ENCODE results near the gene CDPF1. TPM values are rescaled to one million over a fixed set of nuclear protein-coding genes. Genes with fewer than 3 reads are reported as not detected.

The CDPF1 gene
- total RNA-seq, 3 donors from 2014 or later: 7.5 to 16.6 (median 13.3) TPM

DNA sequence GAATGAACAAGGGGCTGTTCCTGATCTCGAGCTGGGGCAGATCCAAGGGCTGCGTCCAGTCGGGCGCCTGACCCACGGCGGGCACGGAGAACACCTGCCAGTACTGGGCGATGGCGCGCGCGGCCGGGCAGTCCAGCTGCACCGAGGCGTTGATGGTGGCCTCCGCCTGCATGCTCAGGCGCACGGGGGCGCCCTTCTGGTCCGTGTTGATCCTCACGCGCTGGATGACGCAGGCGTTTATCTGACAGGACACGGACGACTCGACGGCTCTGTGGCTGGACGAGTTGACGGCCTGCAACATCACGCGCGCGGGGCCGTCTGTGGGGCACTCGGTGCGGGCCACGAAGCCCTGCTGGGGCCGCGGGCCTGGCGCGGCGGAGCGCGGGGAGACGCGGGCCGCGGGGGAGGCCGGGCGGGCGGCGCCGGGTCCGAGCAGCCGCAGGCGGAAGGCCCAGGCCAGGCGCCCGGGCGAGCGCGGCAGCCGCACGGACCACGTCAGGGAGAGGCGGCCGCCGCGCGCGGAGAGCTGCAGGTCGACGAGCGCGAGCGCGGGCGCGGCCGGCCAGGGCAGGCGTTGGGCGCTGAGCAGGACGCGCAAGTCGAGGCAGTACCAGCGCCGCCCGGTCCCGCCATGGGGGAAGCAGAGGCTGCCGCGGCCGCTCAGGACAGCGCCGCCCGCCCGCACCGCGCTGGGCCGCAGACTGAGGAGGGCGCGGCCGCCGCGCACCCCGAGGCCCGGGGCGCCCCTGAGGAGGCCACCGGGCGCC lies 12.5 kb upstream of the CDPF1 start:
- DNase-seq (ENCODE audit: low spot score in 2 of 2): peak in 1 of 2 donors; percentile 53
- TF ChIP-seq, protein P1, sequence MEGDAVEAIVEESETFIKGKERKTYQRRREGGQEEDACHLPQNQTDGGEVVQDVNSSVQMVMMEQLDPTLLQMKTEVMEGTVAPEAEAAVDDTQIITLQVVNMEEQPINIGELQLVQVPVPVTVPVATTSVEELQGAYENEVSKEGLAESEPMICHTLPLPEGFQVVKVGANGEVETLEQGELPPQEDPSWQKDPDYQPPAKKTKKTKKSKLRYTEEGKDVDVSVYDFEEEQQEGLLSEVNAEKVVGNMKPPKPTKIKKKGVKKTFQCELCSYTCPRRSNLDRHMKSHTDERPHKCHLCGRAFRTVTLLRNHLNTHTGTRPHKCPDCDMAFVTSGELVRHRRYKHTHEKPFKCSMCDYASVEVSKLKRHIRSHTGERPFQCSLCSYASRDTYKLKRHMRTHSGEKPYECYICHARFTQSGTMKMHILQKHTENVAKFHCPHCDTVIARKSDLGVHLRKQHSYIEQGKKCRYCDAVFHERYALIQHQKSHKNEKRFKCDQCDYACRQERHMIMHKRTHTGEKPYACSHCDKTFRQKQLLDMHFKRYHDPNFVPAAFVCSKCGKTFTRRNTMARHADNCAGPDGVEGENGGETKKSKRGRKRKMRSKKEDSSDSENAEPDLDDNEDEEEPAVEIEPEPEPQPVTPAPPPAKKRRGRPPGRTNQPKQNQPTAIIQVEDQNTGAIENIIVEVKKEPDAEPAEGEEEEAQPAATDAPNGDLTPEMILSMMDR (IDR thresholded peaks at IDR 0.05): no peak
- TF ChIP-seq POLR2AphosphoS5 (IDR thresholded peaks at IDR 0.05): peak in 1 of 3 donors; percentile 19

DNA sequence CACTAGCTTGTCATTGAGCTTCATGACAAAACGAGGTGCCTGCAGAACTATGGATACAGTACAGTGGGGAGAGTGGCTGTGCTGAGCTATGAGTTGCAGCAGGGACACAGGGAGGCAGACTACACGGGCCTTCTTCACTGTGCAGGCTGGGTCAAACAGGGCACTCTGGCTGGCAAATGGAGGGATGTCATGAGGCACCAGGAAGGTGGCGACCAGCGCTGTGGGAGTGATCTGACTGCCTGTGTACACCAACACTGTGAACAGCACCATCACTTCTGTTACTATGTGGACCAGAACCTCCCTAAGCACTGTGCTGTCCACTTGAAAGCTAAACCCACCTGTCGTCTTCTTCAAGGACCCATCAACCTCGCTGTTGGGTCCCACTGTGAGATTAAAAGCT lies 9.9 kb upstream of the CDPF1 start:
- Histone ChIP-seq H3K36me3 (no peaks in the 10 kb centered on the region), H3K4me1 (no peaks in the 10 kb centered on the region), H3K27ac (no peak overlapping the region), H3K9me3 (no peaks in the 10 kb centered on the region), H3K27me3 (no peaks in the 10 kb centered on the region), H3K4me3 (no peak overlapping the region)
- intact Hi-C loops (cut with DNase I; ENCODE audit: low total_unique reads): no loop called here
- no peak for TF ChIP-seq POLR2AphosphoS5 (IDR thresholded peaks at IDR 0.05)
- no peak for TF ChIP-seq POLR2A (IDR thresholded peaks at IDR 0.05)
- TF ChIP-seq, protein P1 (IDR thresholded peaks at IDR 0.05): no peak
- no peak for DNase-seq (ENCODE audit: low spot score in 2 of 2)

More for the DNA sequence above, 12.5 kb upstream of the CDPF1 start:
- no peaks in the 10 kb centered on the region for H3K9me3 ChIP-seq
- intact Hi-C loops (cut with DNase I; ENCODE audit: low total_unique reads): no loop called here
- H3K27ac ChIP-seq: no peak overlapping the region
- H3K4me3 ChIP-seq: peak overlapping the region; percentile 15 to 67 (median 45)
- no peaks in the 10 kb centered on the region for H3K36me3 ChIP-seq
- H3K4me1 ChIP-seq: no peaks in the 10 kb centered on the region
- H3K27me3 ChIP-seq: no peaks in the 10 kb centered on the region

DNA sequence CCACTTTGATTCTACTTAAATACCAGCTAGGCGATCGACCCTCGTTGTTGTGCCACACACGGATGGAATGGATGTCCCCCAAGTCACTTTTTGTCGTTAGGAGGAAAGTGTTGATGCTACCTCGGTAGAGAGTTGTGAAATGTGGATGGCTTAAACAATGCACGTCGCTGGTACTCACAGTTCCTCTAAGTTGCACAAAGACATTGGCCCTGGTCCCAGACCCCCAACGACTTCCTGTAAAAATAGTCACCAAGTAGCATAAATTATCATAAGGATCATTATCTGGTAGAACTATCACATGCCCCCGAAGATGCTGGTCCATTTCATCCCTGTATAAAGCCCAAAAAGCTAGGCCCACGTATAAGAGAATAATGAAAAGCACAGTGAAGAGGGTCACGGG lies 9.3 kb upstream of the CDPF1 start:
- H3K27ac ChIP-seq: no peak overlapping the region
- H3K4me1 ChIP-seq: no peaks in the 10 kb centered on the region
- H3K27me3 ChIP-seq: no peaks in the 10 kb centered on the region
- no peak for DNase-seq (ENCODE audit: low spot score in 2 of 2)
- no peaks in the 10 kb centered on the region for H3K9me3 ChIP-seq
- TF ChIP-seq POLR2AphosphoS5 (IDR thresholded peaks at IDR 0.05): no peak
- TF ChIP-seq, protein P1 (IDR thresholded peaks at IDR 0.05): no peak
- TF ChIP-seq POLR2A (IDR thresholded peaks at IDR 0.05): no peak
- H3K36me3 ChIP-seq: no peaks in the 10 kb centered on the region
- intact Hi-C loops (cut with DNase I; ENCODE audit: low total_unique reads): no loop called here
- no peak overlapping the region for H3K4me3 ChIP-seq

DNA sequence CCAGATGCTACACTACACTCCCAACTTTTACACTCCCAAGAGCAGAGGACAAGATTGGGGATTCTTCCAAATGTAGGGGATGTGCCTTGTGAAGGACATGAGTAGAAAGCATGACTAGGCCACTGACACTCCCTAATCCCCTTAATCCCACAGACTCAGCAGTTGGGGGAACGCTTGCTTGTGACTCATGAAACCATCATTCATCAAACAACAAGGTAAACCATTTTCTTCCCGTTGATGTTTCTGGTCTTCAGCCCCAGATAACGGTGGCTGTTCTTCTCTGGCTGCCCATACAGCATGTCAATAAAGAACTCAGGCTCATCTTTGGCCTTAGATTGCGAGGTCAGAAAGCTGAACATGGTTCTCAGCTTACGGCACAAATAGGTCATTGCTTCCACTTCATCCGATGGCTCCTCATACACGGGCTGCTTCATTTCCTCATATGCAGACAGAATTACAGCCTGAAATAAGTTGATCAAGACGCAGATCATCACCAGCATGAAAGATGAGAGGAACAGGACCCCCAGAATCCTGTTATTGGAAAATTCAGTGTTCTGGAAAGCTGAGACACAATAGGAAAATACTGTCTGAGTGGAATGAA lies 6.4 kb upstream of the CDPF1 start:
- no peak for DNase-seq (ENCODE audit: low spot score in 2 of 2)
- Histone ChIP-seq H3K36me3 (no peaks in the 10 kb centered on the region), H3K27ac (no peak overlapping the region), H3K9me3 (no peaks in the 10 kb centered on the region), H3K27me3 (no peaks in the 10 kb centered on the region), H3K4me3 (no peak overlapping the region), H3K4me1 (no peaks in the 10 kb centered on the region)
- no peak for TF ChIP-seq POLR2AphosphoS5 (IDR thresholded peaks at IDR 0.05)
- TF ChIP-seq, protein P1 (IDR thresholded peaks at IDR 0.05): no peak
- no peak for TF ChIP-seq POLR2A (IDR thresholded peaks at IDR 0.05)
- intact Hi-C loops (cut with DNase I; ENCODE audit: low total_unique reads): no loop called here

DNA sequence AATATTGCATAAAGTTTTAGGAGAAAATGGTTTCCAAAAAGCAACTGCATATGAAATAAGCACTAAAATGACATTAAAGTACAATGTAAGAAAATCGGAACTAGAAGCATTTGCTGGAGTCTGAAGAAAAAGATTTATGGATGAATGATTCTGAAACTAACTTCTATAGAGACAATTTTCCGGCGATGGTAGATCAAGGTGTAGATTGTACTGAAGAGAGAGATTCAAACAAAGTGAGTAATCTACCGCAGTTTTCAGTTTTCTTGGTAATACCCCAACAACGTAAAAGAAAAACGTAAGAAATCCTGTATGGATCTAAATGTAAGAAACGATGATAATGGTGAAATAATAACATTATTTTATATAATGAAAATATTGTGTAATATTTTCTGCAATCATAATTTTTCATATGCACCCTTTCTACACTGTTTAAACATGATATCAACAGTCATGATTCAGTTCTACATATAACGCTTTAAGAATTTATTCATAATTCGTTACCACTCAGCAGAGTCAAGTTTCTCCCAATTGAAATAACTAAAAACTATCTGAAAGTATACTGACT lies 1.8 kb upstream of the CDPF1 start:
- Histone ChIP-seq H3K27ac (no peak overlapping the region), H3K36me3 (no peaks in the 10 kb centered on the region), H3K27me3 (no peaks in the 10 kb centered on the region), H3K4me3 (no peak overlapping the region), H3K4me1 (peaks cover 0 to 5% of the 10 kb centered on the region in 2 donors), H3K9me3 (no peaks in the 10 kb centered on the region)
- no peak for DNase-seq (ENCODE audit: low spot score in 2 of 2)
- intact Hi-C loops (cut with DNase I; ENCODE audit: low total_unique reads): no loop called here
- TF ChIP-seq POLR2A (IDR thresholded peaks at IDR 0.05) (no peak), POLR2AphosphoS5 (IDR thresholded peaks at IDR 0.05) (no peak)
- TF ChIP-seq, protein P1 (IDR thresholded peaks at IDR 0.05): no peak
